Heart left ventricle (tissue), 13 donors: Measurements from ENCODE around the gene EMX1.

Experiments
- CTCF ChIP-seq, 12 donors: fragments of 200-600 bp; sonication (generic) in 4 of 12; IDR thresholded peaks; one replicate each; pipeline versions ENCODE4 v1.5.0 to v1.8.0; 2018 to 2022; ENCODE audit warnings: antibody characterized with exemption in 12 of 12, mild to moderate bottlenecking in 5 of 12
- POLR2A ChIP-seq, 2 donors: fragments of 450-650 bp; IDR thresholded peaks; one replicate each; pipeline ENCODE4 v1.6.1; 2017; ENCODE audit warnings: antibody characterized with exemption in 2 of 2, mild to moderate bottlenecking in 2 of 2, moderate library complexity in 2 of 2
- donor health status: ischemic (EF 13 %, LVEDD 7.1; RV severe dilation, severe dysfunction).
- donor health status: DM: no; HTN: yes; CAD: no.
- donor health status: DM: no; HTN: no; CAD: no.
- donor health status: ischemic (EF 25% LVEDD 6.9; RV normal size, moderate dysfunction).
- donor health status: ischemic (EF 25% LVEDD 5.7; RV mildly dilated, moderate dysfunction).
- donor health status: ischemic (EF 35%, LVEDD 5.7; RV mildly dilated, moderate dysfunction).
- donor health status: nonischemic (EF 11% LVEDD 7.7; RV severe dilation, severe dysfunction).
- donor health status: DM: yes; HTN: yes; CAD: no.
- donor health status: PGD.
- donor health status: ischemic (EF 29% LVEDD 5.4; RV normal size, mild dysfunction).
- donor health status: nonischemic (EF 23%, LVEDD 6.1; RV moderate dilation, normal function).

DNA sequence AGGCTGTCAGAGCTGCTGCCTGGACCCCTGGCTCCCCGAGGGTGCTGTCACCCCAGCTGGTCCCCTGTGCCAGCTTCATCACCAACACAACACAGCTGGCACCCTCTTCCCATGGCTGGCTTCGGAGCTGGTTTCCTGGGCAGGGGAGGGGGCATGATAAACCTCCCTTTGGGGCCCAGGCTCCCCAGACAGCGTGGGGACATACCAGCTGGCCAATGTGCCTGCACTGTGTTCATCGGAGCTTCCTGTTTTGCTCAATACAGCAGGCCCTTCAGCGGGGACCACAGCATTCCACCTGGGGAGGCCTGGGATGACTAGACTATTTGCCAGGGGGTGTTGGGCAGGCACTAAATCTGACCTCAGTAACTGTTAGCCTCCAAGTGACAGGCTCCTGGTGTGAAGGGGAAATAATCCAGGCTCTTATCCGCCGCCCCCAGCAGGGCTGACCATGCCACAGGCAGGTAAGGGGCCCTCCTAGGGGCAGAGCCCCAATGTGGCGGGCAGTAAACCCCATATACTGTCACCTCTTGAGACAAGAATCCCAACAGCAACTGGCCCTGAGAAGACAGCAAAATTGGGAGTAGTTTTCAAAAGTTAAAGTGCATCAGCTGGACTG, 44.6 kb downstream of the EMX1 start:
- TF ChIP-seq CTCF (IDR thresholded peaks at IDR 0.05): no peak
- TF ChIP-seq POLR2A (IDR thresholded peaks at IDR 0.05): no peak
